K562 (cell line): ENCODE data around the gene GLI1. TPM values are rescaled to one million over a fixed set of nuclear protein-coding genes. Genes with fewer than 3 reads are reported as not detected.

Experiments
- CHD1 ChIP-seq: fragments of 200-600 bp; sonication (generic); IDR thresholded peaks from one replicate; pipeline ENCODE4 v1.6.1; 2012; ENCODE audit warnings: mild to moderate bottlenecking, moderate library complexity, low read length, inconsistent platforms
- CREM ChIP-seq: IDR thresholded peaks from 2 replicates; pipeline ENCODE4 v1.6.1; 2014; ENCODE audit warnings: antibody characterized with exemption, low read depth
- CTCF ChIP-seq, 3 experiments: IDR thresholded peaks in 2 of 3; conservative IDR thresholded peaks in 1 of 3; 2 replicates each; pipeline ENCODE4 v1.5.1; 2011 to 2012; ENCODE audit warnings: low read length in 3 of 3, mild to moderate bottlenecking in 3 of 3, control low read depth in 2 of 3, improper control_type of control experiment in 1 of 3, inconsistent platforms in 1 of 3, low read depth in 1 of 3, mixed read lengths in 1 of 3, moderate library complexity in 1 of 3; ENCODE audit not compliant: insufficient read depth in 2 of 3
- E2F8 ChIP-seq: fragments of 450-650 bp; IDR thresholded peaks from 2 replicates; pipeline ENCODE4 v1.7.1; 2018; ENCODE audit warnings: mild to moderate bottlenecking, low read depth; ENCODE audit not compliant: partially characterized antibody
- GATAD2A ChIP-seq: fragments of 450-650 bp; IDR thresholded peaks from 2 replicates; pipeline ENCODE4 v1.6.1; 2017
- JUND ChIP-seq, 2 experiments: IDR thresholded peaks; 2 replicates in 1 of 2; 3 replicates in 1 of 2; pipeline ENCODE4 v1.6.1; 2011; ENCODE audit warnings: borderline replicate concordance in 2 of 2, low read depth in 2 of 2, low read length in 2 of 2, improper control_type of control experiment in 1 of 2, missing biosample characterization in 1 of 2, missing genetic modification characterization in 1 of 2, missing genetic modification reagents in 1 of 2
- KAT7 ChIP-seq: sonication (generic); formaldehyde crosslinking; IDR thresholded peaks from 2 replicates; pipeline ENCODE4 v1.8.0; 2022; ENCODE audit warnings: missing genetic modification reagents, mild to moderate bottlenecking, borderline replicate concordance
- POLR2G ChIP-seq: fragments of 200-400 bp; formaldehyde crosslinking; IDR thresholded peaks from 2 replicates; pipeline ENCODE4 v1.6.1; 2017; ENCODE audit warnings: low read depth, mild to moderate bottlenecking, antibody characterized with exemption, low read length, moderate library complexity
- TAF9B ChIP-seq: fragments of 450-650 bp; IDR thresholded peaks from 2 replicates; pipeline ENCODE4 v1.6.1; 2018; ENCODE audit warnings: mild to moderate bottlenecking; ENCODE audit not compliant: partially characterized antibody
- TSHZ1 ChIP-seq: fragments of 250-450 bp; sonication (Bioruptor Pico); IDR thresholded peaks from 2 replicates; pipeline ENCODE4 v1.4.0; 2020; ENCODE audit warnings: mild to moderate bottlenecking, moderate library complexity
- ZBTB7A ChIP-seq: IDR thresholded peaks from 2 replicates; pipeline ENCODE4 v1.6.1; 2011; ENCODE audit warnings: low read depth, mild to moderate bottlenecking, low read length, moderate library complexity, borderline replicate concordance; ENCODE audit not compliant: control insufficient read depth
- ZNF146 ChIP-seq: IDR thresholded peaks from one replicate; pipeline ENCODE4 v1.6.1; 2018; ENCODE audit warnings: missing compliant biosample characterization; ENCODE audit not compliant: unreplicated experiment
- ZNF174 ChIP-seq: fragments of 250-450 bp; sonication (Bioruptor Pico); IDR thresholded peaks from 2 replicates; pipeline ENCODE4 v1.4.0; 2020; ENCODE audit warnings: mild to moderate bottlenecking
- ZNF592 ChIP-seq: fragments of 450-650 bp; IDR thresholded peaks from 2 replicates; pipeline ENCODE4 v1.6.1; 2017; ENCODE audit warnings: antibody characterized with exemption, mild to moderate bottlenecking
- polyA plus RNA-seq, 8 experiments: library from polyadenylated mRNA; depleted of rRNA in 4 of 8; stranded (reverse) in 5 of 8; unstranded in 3 of 8; fragments of >200 nt; fragmentation: Nextera tagmentation in 2 of 8; fragmentation: Illumina TruSeq in 1 of 8; extraction: Ambion mirVana in 2 of 8; extraction: Trizol in 1 of 8; gene quantifications; 2 replicates each; pipeline versions ENCODE4 v1.2.1 to v1.2.3, GENCODE V29; 2011 to 2014; ENCODE audit warnings: inconsistent platforms in 1 of 8, missing spikeins in 1 of 8
- total RNA-seq, 7 experiments: library from RNA; depleted of rRNA in 6 of 7; stranded (reverse); fragments of >200 nt in 6 of 7; fragmentation: Illumina TruSeq in 2 of 7; extraction: Trizol in 2 of 7; gene quantifications; 2 replicates each; pipeline versions ENCODE4 v1.2.1 to v1.2.3, GENCODE V29; 2011 to 2021; ENCODE audit warnings: low replicate concordance in 1 of 7

Gene GLI1
- total and polyA plus RNA-seq, 9 of the 15 experiments (the other 6 are each of a cell fraction or from before 2014, with no cell fraction given) = 0.24 to 3.7 (median 0.61) TPM

GRCh38 chr12:57456145-57456700 lies 3.4 kb upstream of the GLI1 start (continued):
- peak; percentile 69; the same call in 1 of the 2 replicates for TF ChIP-seq ZNF592
- no peak for TF ChIP-seq KAT7
- peak; percentile 81 to 92 (median 88) for TF ChIP-seq CTCF (IDR thresholded peaks at IDR 0.05 in 2 of 3, conservative IDR thresholded peaks at IDR 0.05 in 1 of 3; ENCODE audit: insufficient read depth in 2 of 3, low read depth in 1 of 3, low read length in 3 of 3)
- TF ChIP-seq TAF9B = no peak
- no peak for TF ChIP-seq ZNF146 (CRISPR knock-in tag)
- peak; percentile 60 for TF ChIP-seq CREM
- TF ChIP-seq ZNF174 = no peak
- TF ChIP-seq JUND (IDR thresholded peaks at IDR 0.05; ENCODE audit: borderline replicate concordance, low read depth, low read length) = peak; percentile 42; the same call in 1 of the 2 replicates
- peak; percentile 22; the same call in 1 of the 3 replicates for TF ChIP-seq JUND (tag; IDR thresholded peaks at IDR 0.05; ENCODE audit: borderline replicate concordance, low read depth, low read length)
- 0 out of 2 replicates have a peak, but pooled peaks have one; percentile 19 for TF ChIP-seq GATAD2A
- TF ChIP-seq ZBTB7A = peak; percentile 67; the same call in 1 of the 2 replicates
- TF ChIP-seq E2F8 = peak; percentile 61
- TF ChIP-seq TSHZ1 = 0 out of 2 replicates have a peak, but pooled peaks have one; percentile 28
- peak; percentile 71 for TF ChIP-seq POLR2G
- no peak for TF ChIP-seq CHD1
